ENCODE data around the gene PROSER2.

The PROSER2 gene

DNA sequence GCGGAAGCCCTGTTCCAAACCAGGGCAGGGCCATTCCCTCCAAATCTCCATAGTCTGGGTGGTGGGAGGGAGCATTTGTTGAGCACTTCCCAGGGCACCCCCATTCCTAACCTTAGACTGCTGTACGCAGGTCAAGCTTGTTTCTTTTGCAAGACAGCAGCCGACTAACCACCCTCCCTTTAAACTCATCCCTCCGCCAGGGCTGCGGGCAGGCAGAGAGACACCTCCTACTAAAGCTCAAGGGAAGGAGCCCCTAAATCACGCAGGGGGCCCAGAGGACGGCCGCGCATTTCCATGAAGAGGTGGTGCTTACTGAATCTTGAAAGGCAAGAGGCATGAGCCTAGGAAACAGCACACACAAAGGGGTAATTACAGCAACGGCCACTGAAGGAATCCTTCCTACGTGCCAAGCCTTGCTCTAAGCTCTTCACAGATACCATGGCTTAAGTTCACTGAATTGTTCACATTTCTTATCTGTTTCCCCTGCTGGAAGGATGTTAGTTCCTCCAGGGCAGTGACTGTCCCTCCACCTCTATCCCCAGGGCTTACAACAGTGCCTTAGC lies 90.0 kb downstream of the PROSER2 start:
- H3K36me3 ChIP-seq, result peaks cover under 1% of the 10 kb centered on the region
- no peaks in the 10 kb centered on the region for H3K4me1 ChIP-seq (ENCODE audit: control insufficient read depth in 1 of 2, insufficient read depth in 1 of 2, low read depth in 1 of 2, low read length in 1 of 2)
- H3K9me3 ChIP-seq, result no peaks in the 10 kb centered on the region
- H3K27ac ChIP-seq, result no peak overlapping the region
- H3K4me3 ChIP-seq (ENCODE audit: low read depth in 1 of 2, low read length in 1 of 2), result no peak overlapping the region
- no peaks in the 10 kb centered on the region for H3K27me3 ChIP-seq
- TF ChIP-seq, protein P1, sequence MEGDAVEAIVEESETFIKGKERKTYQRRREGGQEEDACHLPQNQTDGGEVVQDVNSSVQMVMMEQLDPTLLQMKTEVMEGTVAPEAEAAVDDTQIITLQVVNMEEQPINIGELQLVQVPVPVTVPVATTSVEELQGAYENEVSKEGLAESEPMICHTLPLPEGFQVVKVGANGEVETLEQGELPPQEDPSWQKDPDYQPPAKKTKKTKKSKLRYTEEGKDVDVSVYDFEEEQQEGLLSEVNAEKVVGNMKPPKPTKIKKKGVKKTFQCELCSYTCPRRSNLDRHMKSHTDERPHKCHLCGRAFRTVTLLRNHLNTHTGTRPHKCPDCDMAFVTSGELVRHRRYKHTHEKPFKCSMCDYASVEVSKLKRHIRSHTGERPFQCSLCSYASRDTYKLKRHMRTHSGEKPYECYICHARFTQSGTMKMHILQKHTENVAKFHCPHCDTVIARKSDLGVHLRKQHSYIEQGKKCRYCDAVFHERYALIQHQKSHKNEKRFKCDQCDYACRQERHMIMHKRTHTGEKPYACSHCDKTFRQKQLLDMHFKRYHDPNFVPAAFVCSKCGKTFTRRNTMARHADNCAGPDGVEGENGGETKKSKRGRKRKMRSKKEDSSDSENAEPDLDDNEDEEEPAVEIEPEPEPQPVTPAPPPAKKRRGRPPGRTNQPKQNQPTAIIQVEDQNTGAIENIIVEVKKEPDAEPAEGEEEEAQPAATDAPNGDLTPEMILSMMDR (IDR thresholded peaks at IDR 0.05), result no peak

DNA sequence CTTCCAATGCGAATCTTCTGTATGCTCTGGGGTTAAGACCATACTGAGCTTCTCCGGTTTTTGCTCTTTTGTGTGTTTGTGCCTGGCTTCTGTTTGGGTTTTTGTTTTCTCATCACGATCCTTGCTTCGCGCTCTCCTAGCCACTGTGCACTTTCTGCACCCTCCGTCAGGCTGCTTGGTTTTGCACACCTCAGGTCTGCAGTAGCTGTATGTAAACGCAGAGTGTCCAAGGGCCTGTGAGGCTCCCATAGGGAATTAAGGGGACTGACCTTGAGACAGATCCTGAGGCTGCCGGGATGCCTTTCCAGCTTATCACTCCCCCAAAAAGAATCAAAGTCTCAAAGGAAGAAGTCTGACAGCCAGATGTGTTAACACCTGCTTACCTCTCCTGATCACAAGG lies 95.2 kb downstream of the PROSER2 start:
- peaks cover 53% of the 10 kb centered on the region for H3K36me3 ChIP-seq
- H3K9me3 ChIP-seq, result no peaks in the 10 kb centered on the region
- no peak overlapping the region for H3K4me3 ChIP-seq (ENCODE audit: low read depth in 1 of 2, low read length in 1 of 2)
- TF ChIP-seq, protein P1 (IDR thresholded peaks at IDR 0.05), result no peak
- no peak overlapping the region for H3K27ac ChIP-seq
- no peaks in the 10 kb centered on the region for H3K4me1 ChIP-seq (ENCODE audit: control insufficient read depth in 1 of 2, insufficient read depth in 1 of 2, low read depth in 1 of 2, low read length in 1 of 2)
- no peaks in the 10 kb centered on the region for H3K27me3 ChIP-seq

DNA sequence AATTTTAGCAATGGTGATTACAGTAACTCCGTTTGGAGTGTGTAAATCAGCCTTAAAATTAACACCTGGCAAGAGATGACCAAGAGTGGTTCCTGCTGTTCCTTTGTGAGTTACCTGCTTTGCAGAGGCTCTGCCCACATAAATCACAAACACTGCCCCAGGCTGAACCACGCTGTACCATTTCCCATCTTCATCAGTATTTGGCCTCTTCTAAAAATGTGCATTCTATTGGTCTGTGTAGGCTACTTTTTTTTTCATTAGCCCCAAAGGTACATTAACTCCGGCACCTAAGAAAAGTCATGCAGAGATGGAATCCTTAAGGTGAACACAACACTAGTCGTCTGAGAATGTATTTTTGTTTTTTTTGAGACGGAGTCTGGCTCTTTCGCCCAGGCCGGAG lies 96.1 kb downstream of the PROSER2 start:
- TF ChIP-seq, protein P1 (IDR thresholded peaks at IDR 0.05), result no peak
- Histone ChIP-seq H3K27me3 (no peaks in the 10 kb centered on the region), H3K9me3 (no peaks in the 10 kb centered on the region), H3K4me1 (ENCODE audit: control insufficient read depth in 1 of 2, insufficient read depth in 1 of 2, low read depth in 1 of 2, low read length in 1 of 2) (no peaks in the 10 kb centered on the region), H3K36me3 (peaks cover 60% of the 10 kb centered on the region), H3K27ac (no peak overlapping the region), H3K4me3 (ENCODE audit: low read depth in 1 of 2, low read length in 1 of 2) (no peak overlapping the region)
